GM12878 (cell line): ENCODE measurements around the gene DHRS1. TPM values are rescaled to one million over a fixed set of nuclear protein-coding genes. Genes with fewer than 3 reads are reported as not detected.

ENCODE experiments used
- ASH2L ChIP-seq: fragments of 300-600, 200-600 bp; sonication (generic); IDR thresholded peaks from 2 replicates; pipeline ENCODE4 v1.6.1; 2017; ENCODE audit warnings: low read depth, mild to moderate bottlenecking, borderline replicate concordance
- ATF7 ChIP-seq: fragments of 450-650 bp; IDR thresholded peaks from 2 replicates; pipeline ENCODE4 v1.6.1; 2016; ENCODE audit warnings: low read depth, mild to moderate bottlenecking
- BCL11A ChIP-seq: IDR thresholded peaks from 2 replicates; pipeline ENCODE4 v1.6.1; 2011; ENCODE audit warnings: low read depth, low read length
- BMI1 ChIP-seq: fragments of 450-650 bp; IDR thresholded peaks from 2 replicates; pipeline ENCODE4 v1.6.1; 2016; ENCODE audit warnings: mild to moderate bottlenecking, moderate library complexity, borderline replicate concordance
- KLF5 ChIP-seq: fragments of 450-650 bp; IDR thresholded peaks from 2 replicates; pipeline ENCODE4 v1.6.1; 2014; ENCODE audit warnings: mild to moderate bottlenecking; ENCODE audit not compliant: partially characterized antibody
- LARP7 ChIP-seq: fragments of 450-650 bp; IDR thresholded peaks from 2 replicates; pipeline ENCODE4 v1.6.1; 2017; ENCODE audit warnings: mild to moderate bottlenecking
- MEF2B ChIP-seq: fragments of 450-650 bp; IDR thresholded peaks from 2 replicates; pipeline ENCODE4 v1.6.1; 2018; ENCODE audit warnings: mild to moderate bottlenecking, moderate library complexity; ENCODE audit not compliant: partially characterized antibody, poor library complexity, severe bottlenecking
- MXI1 ChIP-seq: fragments of 150-350 bp; IDR thresholded peaks from 2 replicates; pipeline ENCODE4 v1.6.1; 2011; ENCODE audit warnings: low read depth, mild to moderate bottlenecking, inconsistent platforms, low read length, improper control_type of control experiment
- NR2C1 ChIP-seq: fragments of 450-650 bp; IDR thresholded peaks from 2 replicates; pipeline ENCODE4 v1.6.1; 2017; ENCODE audit warnings: antibody characterized with exemption, mild to moderate bottlenecking, moderate library complexity
- PKNOX1 ChIP-seq: fragments of 450-650 bp; IDR thresholded peaks from 2 replicates; pipeline ENCODE4 v1.6.1; 2016; ENCODE audit warnings: mild to moderate bottlenecking
- POU2F2 ChIP-seq: IDR thresholded peaks from 3 replicates; pipeline ENCODE4 v1.6.1; 2011; ENCODE audit warnings: low read depth, mild to moderate bottlenecking, low read length, borderline replicate concordance
- RB1 ChIP-seq: fragments of 450-650 bp; formaldehyde crosslinking; IDR thresholded peaks from 2 replicates; pipeline ENCODE4 v1.6.1; 2017; ENCODE audit warnings: mild to moderate bottlenecking, borderline replicate concordance
- RCOR1 ChIP-seq: conservative IDR thresholded peaks from 2 replicates; pipeline ENCODE4 v1.6.1; 2012; ENCODE audit warnings: low read depth, low read length, improper control_type of control experiment
- RFX5 ChIP-seq: IDR thresholded peaks from 2 replicates; pipeline ENCODE4 v1.6.1; 2011; ENCODE audit warnings: low read depth, low read length, improper control_type of control experiment
- SPI1 ChIP-seq: IDR thresholded peaks from 2 replicates; pipeline ENCODE4 v1.6.1; 2011; ENCODE audit warnings: low read depth, mild to moderate bottlenecking, low read length, moderate library complexity, borderline replicate concordance; ENCODE audit not compliant: insufficient read depth
- STAT3 ChIP-seq: IDR thresholded peaks from 2 replicates; pipeline ENCODE4 v1.6.1; 2011; ENCODE audit warnings: low read depth, low read length, improper control_type of control experiment
- USF1 ChIP-seq: IDR thresholded peaks from 2 replicates; pipeline ENCODE4 v1.6.1; 2011; ENCODE audit warnings: borderline replicate concordance, low read depth, mild to moderate bottlenecking, moderate library complexity, mixed read lengths, low read length; ENCODE audit not compliant: insufficient read depth; ENCODE audit errors: extremely low read length
- ZNF24 ChIP-seq: fragments of 450-650 bp; IDR thresholded peaks from 2 replicates; pipeline ENCODE4 v1.6.1; 2017; ENCODE audit warnings: antibody characterized with exemption, mild to moderate bottlenecking
- ZNF622 ChIP-seq: fragments of 450-650 bp; IDR thresholded peaks from 2 replicates; pipeline ENCODE4 v1.6.1; 2017; ENCODE audit warnings: mild to moderate bottlenecking, inconsistent platforms
- ZSCAN29 ChIP-seq: fragments of 450-650 bp; IDR thresholded peaks from 2 replicates; pipeline ENCODE4 v1.6.1; 2017; ENCODE audit warnings: mild to moderate bottlenecking, moderate library complexity
- polyA plus RNA-seq, 11 experiments: library from polyadenylated mRNA; depleted of rRNA in 4 of 11; unstranded in 6 of 11; stranded (reverse) in 5 of 11; fragments of >200 nt; fragmentation: Nextera tagmentation in 4 of 11; fragmentation: Illumina TruSeq in 1 of 11; extraction: Ambion mirVana in 4 of 11; extraction: Trizol in 1 of 11; gene quantifications; 1 replicate in 1 of 11; 2 replicates in 10 of 11; pipeline versions ENCODE4 v1.2.1 to v1.2.3, GENCODE V29; 2011 to 2016; ENCODE audit warnings: inconsistent platforms in 2 of 11, missing spikeins in 2 of 11, low read depth in 1 of 11
- total RNA-seq, 4 experiments: library from RNA; depleted of rRNA in 3 of 4; stranded (reverse); fragments of >200 nt in 3 of 4; fragmentation: Illumina TruSeq in 1 of 4; extraction: Trizol in 1 of 4; gene quantifications; 2 replicates each; pipeline versions ENCODE4 v1.2.1 to v1.2.3, GENCODE V29; 2013 to 2021
- TF ChIP-seq, protein P1 (sequence below): fragments of 450-650 bp; IDR thresholded peaks from 2 replicates; pipeline ENCODE4 v1.6.1; 2017; ENCODE audit warnings: mild to moderate bottlenecking, moderate library complexity
- TF ChIP-seq, protein P2 (sequence below): IDR thresholded peaks from 2 replicates; pipeline ENCODE4 v1.6.1; 2011; ENCODE audit warnings: low read depth, mild to moderate bottlenecking, low read length, moderate library complexity, borderline replicate concordance; ENCODE audit errors: extremely low read depth

Gene DHRS1
- total and polyA plus RNA-seq, 10 of the 15 experiments (the other 5 are each of a cell fraction or from before 2014, with no cell fraction given), result 12.1 to 45.0 (median 25.7) TPM

DNA sequence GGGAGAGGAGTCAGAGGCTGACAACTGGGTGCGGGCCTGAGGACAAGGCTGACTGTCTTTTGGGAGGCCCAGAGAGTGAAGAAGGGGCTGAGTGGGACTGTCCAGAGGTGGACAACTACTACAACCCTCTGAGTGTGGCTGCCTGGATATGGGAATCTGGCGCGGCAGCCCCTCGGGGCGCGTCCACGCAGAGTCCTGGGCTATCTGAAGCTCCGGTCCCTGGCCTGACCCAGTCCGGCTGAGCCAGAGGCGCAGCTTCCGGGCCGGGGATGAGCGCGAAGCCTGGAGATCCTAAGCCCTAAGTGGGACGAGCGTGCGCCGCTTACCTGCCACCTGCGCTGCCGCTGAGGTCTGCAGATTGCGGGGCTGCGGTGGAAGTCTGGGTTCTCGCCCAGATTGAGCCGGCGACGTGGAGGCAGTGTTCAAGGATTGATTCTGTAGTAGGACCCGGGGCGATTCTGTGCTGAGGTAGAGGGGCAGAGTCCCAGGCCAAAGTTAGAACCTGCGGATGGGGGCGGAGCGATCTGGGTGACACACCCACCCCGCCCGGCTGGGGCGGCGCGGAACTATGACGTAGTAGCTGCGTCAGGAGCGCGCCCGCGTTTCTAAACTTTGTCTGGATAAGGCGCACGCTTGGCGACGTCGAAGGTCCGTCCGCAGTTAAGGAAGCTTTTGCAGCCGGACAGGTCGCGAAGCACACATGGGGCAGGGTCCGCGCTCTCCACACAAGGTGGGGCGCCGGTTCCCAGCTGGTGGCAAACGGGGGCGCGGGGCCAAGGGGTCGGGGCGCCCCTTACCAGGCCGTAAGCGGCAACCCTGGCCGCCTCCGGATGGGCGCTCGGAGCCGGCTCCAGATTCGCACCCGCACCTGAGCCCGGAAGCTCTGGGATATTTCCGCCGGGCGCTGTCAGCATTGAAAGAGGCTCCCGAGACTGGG, at the start of gene DHRS1, which contains the start of gene NOP9 (continued):
- TF ChIP-seq BCL11A, result no peak
- no peak for TF ChIP-seq ZSCAN29
- TF ChIP-seq BMI1, result no peak
- no peak for TF ChIP-seq KLF5
- TF ChIP-seq, protein P1, sequence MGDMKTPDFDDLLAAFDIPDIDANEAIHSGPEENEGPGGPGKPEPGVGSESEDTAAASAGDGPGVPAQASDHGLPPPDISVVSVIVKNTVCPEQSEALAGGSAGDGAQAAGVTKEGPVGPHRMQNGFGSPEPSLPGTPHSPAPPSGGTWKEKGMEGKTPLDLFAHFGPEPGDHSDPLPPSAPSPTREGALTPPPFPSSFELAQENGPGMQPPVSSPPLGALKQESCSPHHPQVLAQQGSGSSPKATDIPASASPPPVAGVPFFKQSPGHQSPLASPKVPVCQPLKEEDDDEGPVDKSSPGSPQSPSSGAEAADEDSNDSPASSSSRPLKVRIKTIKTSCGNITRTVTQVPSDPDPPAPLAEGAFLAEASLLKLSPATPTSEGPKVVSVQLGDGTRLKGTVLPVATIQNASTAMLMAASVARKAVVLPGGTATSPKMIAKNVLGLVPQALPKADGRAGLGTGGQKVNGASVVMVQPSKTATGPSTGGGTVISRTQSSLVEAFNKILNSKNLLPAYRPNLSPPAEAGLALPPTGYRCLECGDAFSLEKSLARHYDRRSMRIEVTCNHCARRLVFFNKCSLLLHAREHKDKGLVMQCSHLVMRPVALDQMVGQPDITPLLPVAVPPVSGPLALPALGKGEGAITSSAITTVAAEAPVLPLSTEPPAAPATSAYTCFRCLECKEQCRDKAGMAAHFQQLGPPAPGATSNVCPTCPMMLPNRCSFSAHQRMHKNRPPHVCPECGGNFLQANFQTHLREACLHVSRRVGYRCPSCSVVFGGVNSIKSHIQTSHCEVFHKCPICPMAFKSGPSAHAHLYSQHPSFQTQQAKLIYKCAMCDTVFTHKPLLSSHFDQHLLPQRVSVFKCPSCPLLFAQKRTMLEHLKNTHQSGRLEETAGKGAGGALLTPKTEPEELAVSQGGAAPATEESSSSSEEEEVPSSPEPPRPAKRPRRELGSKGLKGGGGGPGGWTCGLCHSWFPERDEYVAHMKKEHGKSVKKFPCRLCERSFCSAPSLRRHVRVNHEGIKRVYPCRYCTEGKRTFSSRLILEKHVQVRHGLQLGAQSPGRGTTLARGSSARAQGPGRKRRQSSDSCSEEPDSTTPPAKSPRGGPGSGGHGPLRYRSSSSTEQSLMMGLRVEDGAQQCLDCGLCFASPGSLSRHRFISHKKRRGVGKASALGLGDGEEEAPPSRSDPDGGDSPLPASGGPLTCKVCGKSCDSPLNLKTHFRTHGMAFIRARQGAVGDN, result peak; percentile 67; the same call in 1 of the 2 replicates
- TF ChIP-seq ATF7, result peak; percentile 81
- TF ChIP-seq ZNF24, result no peak
- TF ChIP-seq MXI1, result peak; percentile 95
- peak; percentile 50; the same call in 2 of the 3 replicates for TF ChIP-seq POU2F2
- TF ChIP-seq RCOR1, result no peak
- TF ChIP-seq ASH2L, result no peak
- TF ChIP-seq LARP7, result no peak
- no peak for TF ChIP-seq ZNF622
- no peak for TF ChIP-seq MEF2B
- TF ChIP-seq PKNOX1, result no peak
- no peak for TF ChIP-seq RFX5
- peak; percentile 23; the same call in 1 of the 2 replicates for TF ChIP-seq NR2C1
- no peak for TF ChIP-seq USF1
- TF ChIP-seq STAT3, result no peak
- TF ChIP-seq, protein P2, sequence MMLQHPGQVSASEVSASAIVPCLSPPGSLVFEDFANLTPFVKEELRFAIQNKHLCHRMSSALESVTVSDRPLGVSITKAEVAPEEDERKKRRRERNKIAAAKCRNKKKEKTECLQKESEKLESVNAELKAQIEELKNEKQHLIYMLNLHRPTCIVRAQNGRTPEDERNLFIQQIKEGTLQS, result peak; percentile 93
- TF ChIP-seq RB1, result no peak
- TF ChIP-seq SPI1, result no peak
